ENCODE measurements around the gene INHBE.
"Not testable (repeated sequence)": the region's sequence is repeated elsewhere in the genome, so short reads cannot be mapped to it uniquely, and the experiment has no call there.

Gene INHBE

GRCh38 chr12:57496822-57497221, 41.7 kb downstream of the INHBE start:
- H3K4me3 ChIP-seq (ENCODE audit: control insufficient read depth, low read depth, low read length): no peak overlapping the region
- TF ChIP-seq CTCF (IDR thresholded peaks at IDR 0.05; ENCODE audit: control insufficient read depth, insufficient read depth, low read depth, low read length, missing control alignments): no peak
- DNase-seq (ENCODE audit: low read depth): no peak

GRCh38 chr12:57497223-57498131, 42.4 kb downstream of the INHBE start:
- no peak for TF ChIP-seq CTCF (IDR thresholded peaks at IDR 0.05; ENCODE audit: control insufficient read depth, insufficient read depth, low read depth, low read length, missing control alignments)
- no peak for DNase-seq (ENCODE audit: low read depth)
- no peak overlapping the region for H3K4me3 ChIP-seq (ENCODE audit: control insufficient read depth, low read depth, low read length)

GRCh38 chr12:57498132-57498502, 43.0 kb downstream of the INHBE start:
- DNase-seq (ENCODE audit: low read depth): no peak
- no peak for TF ChIP-seq CTCF (IDR thresholded peaks at IDR 0.05; ENCODE audit: control insufficient read depth, insufficient read depth, low read depth, low read length, missing control alignments)
- H3K4me3 ChIP-seq (ENCODE audit: control insufficient read depth, low read depth, low read length): no peak overlapping the region

- H3K4me3 ChIP-seq (ENCODE audit: control insufficient read depth, low read depth, low read length): no peak overlapping the region
- DNase-seq (ENCODE audit: low read depth): no peak
- no peak for TF ChIP-seq CTCF (IDR thresholded peaks at IDR 0.05; ENCODE audit: control insufficient read depth, insufficient read depth, low read depth, low read length, missing control alignments)
These were observed 43.5 kb downstream of the INHBE start for GRCh38 chr12:57498571-57498970.

GRCh38 chr12:57500213-57500612, 45.1 kb downstream of the INHBE start:
- TF ChIP-seq CTCF (IDR thresholded peaks at IDR 0.05; ENCODE audit: control insufficient read depth, insufficient read depth, low read depth, low read length, missing control alignments): no peak
- no peak overlapping the region for H3K4me3 ChIP-seq (ENCODE audit: control insufficient read depth, low read depth, low read length)
- DNase-seq (ENCODE audit: low read depth): no peak

- not testable (repeated sequence) for DNase-seq (ENCODE audit: low read depth); H3K4me3 ChIP-seq (ENCODE audit: control insufficient read depth, low read depth, low read length)
These were observed 47.3 kb downstream of the INHBE start for GRCh38 chr12:57502311-57502969.

- not testable (repeated sequence) for H3K4me3 ChIP-seq (ENCODE audit: control insufficient read depth, low read depth, low read length)
These were observed 51.4 kb downstream of the INHBE start for GRCh38 chr12:57506541-57506940.

More at GRCh38 chr12:57506541-57506940, 51.4 kb downstream of the INHBE start:
- not testable (repeated sequence) for DNase-seq (ENCODE audit: low read depth)
